K562 (cell line): ENCODE data around the gene CARD10. TPM values are rescaled to one million over a fixed set of nuclear protein-coding genes. Genes with fewer than 3 reads are reported as not detected.

Source experiments
- ATAC-seq: fragments of 200-7000 bp; cut with Tn5 transposase; 3 replicates; pipeline ENCODE4 v1.9.1; 2020; ENCODE audit warnings: moderate library complexity
- BruUV-seq: library from RNA; stranded (reverse); fragments of 400-500 nt; replicated peaks from 2 replicates; lab custom pipeline; 2021; lab: Mats Ljungman, UMichigan
- CTCF ChIA-PET: fragments of 300-600 bp; formaldehyde crosslinking; extraction: SDS; loops from one replicate; lab custom pipeline; 2021; ENCODE audit warnings: low intra/inter-chr PET ratio; lab: Yijun Ruan, JAX
- POLR2A ChIA-PET: fragments of 300-600, 350-650 bp; sonication (Branson Sonifier 250); formaldehyde crosslinking; extraction: SDS; loops from one replicate; lab custom pipeline; 2021; ENCODE audit warnings: antibody characterized with exemption, inconsistent platforms; lab: Yijun Ruan, JAX
- DNase-seq, 4 experiments: peaks; one replicate each; pipeline versions ENCODE4 v3.0.0 to v3.0.0-alpha.2; 2011 to 2018; ENCODE audit warnings: low spot score in 3 of 4, mixed read lengths in 3 of 4; ENCODE audit errors: extremely low read depth in 1 of 4
- FAIRE-seq: peaks from 2 replicates; lab custom pipeline; 2011; peaks lifted over from hg19 to GRCh38; lab: Jason Lieb, UNC
- H2AFZ ChIP-seq: 2 replicates; pipeline ENCODE4 v1.6.0; 2011; ENCODE audit warnings: low read depth, low read length, control low read depth, inconsistent platforms
- H3K27ac ChIP-seq: fragments of 200-600 bp; 3 replicates; pipeline ENCODE4 v1.8.0; 2011; ENCODE audit warnings: low read depth, mild to moderate bottlenecking, control low read depth, inconsistent platforms, low read length, moderate library complexity, mixed read lengths; ENCODE audit errors: extremely low read depth
- H3K27me3 ChIP-seq, 2 experiments: fragments of 300-600 bp in 1 of 2; 2 replicates in 1 of 2; 3 replicates in 1 of 2; pipeline versions ENCODE4 v1.6.0 to v1.8.0; 2011; ENCODE audit warnings: inconsistent platforms in 2 of 2, low read length in 2 of 2, mild to moderate bottlenecking in 1 of 2, mixed read lengths in 1 of 2, moderate library complexity in 1 of 2; ENCODE audit not compliant: control insufficient read depth in 2 of 2, insufficient read depth in 2 of 2
- H3K36me3 ChIP-seq: fragments of 300-600 bp; 3 replicates; pipeline ENCODE4 v1.8.0; 2011; ENCODE audit warnings: mild to moderate bottlenecking, low read length, inconsistent platforms; ENCODE audit not compliant: control insufficient read depth, insufficient read depth
- H3K4me1 ChIP-seq, 2 experiments: fragments of 200-600 bp in 1 of 2; replicated peaks in 1 of 2; 2 replicates in 1 of 2; 3 replicates in 1 of 2; pipeline versions ENCODE4 v1.5.1 to v1.8.0; 2011; ENCODE audit warnings: inconsistent platforms in 2 of 2, low read length in 2 of 2, mild to moderate bottlenecking in 1 of 2, mixed read lengths in 1 of 2, moderate library complexity in 1 of 2; ENCODE audit not compliant: control insufficient read depth in 2 of 2, insufficient read depth in 2 of 2
- H3K4me2 ChIP-seq: 2 replicates; pipeline ENCODE4 v1.6.1; 2011; ENCODE audit warnings: low read length, control low read depth, inconsistent platforms, mixed read lengths; ENCODE audit not compliant: insufficient read depth
- H3K4me3 ChIP-seq: fragments of 200-600 bp; sonication (generic), shearing (Covaris generic); 2 replicates; pipeline ENCODE4 v1.5.1; 2016; ENCODE audit warnings: control low read depth, inconsistent platforms
- H3K79me2 ChIP-seq: fragments of 200-600 bp; 3 replicates; pipeline ENCODE4 v1.8.0; 2011; ENCODE audit warnings: low read length, inconsistent platforms; ENCODE audit not compliant: control insufficient read depth, insufficient read depth
- H3K9ac ChIP-seq, 2 experiments: 2 replicates each; pipeline versions ENCODE4 v1.6.0 to v1.6.1; 2011; ENCODE audit warnings: low read depth in 2 of 2, low read length in 2 of 2, control low read depth in 1 of 2, inconsistent platforms in 1 of 2, mild to moderate bottlenecking in 1 of 2, mixed read lengths in 1 of 2; ENCODE audit not compliant: insufficient read depth in 1 of 2
- H3K9me1 ChIP-seq: one replicate; pipeline ENCODE4 v1.6.0; 2011; ENCODE audit warnings: inconsistent platforms, mild to moderate bottlenecking, low read length, moderate library complexity; ENCODE audit not compliant: control insufficient read depth, insufficient read depth
- H3K9me3 ChIP-seq: replicated peaks from 2 replicates; pipeline ENCODE4 v1.5.1; 2011; ENCODE audit warnings: low read depth, low read length, inconsistent platforms; ENCODE audit not compliant: control insufficient read depth, insufficient read depth
- H4K20me1 ChIP-seq: replicated peaks from 2 replicates; pipeline ENCODE4 v1.6.1; 2011; ENCODE audit warnings: low read length, inconsistent platforms, mixed read lengths; ENCODE audit not compliant: control insufficient read depth, insufficient read depth
- EZH2 ChIP-seq: IDR thresholded peaks from 2 replicates; pipeline ENCODE4 v1.6.1; 2012; ENCODE audit warnings: low read depth, mild to moderate bottlenecking, inconsistent platforms, low read length, borderline replicate concordance
- HNRNPK ChIP-seq: fragments of 200-400 bp; formaldehyde crosslinking; IDR thresholded peaks from one replicate; pipeline ENCODE4 v1.6.1; 2018; ENCODE audit warnings: mild to moderate bottlenecking, low read depth, low read length; ENCODE audit not compliant: poor library complexity, severe bottlenecking
- HSF4 ChIP-seq: fragments of 250-450 bp; sonication (Bioruptor Pico); IDR thresholded peaks from 2 replicates; pipeline ENCODE4 v2.1.2; 2022; ENCODE audit warnings: mild to moderate bottlenecking, moderate library complexity, borderline replicate concordance
- KDM1A ChIP-seq, 2 experiments: fragments of 450-650 bp; IDR thresholded peaks; 2 replicates each; pipeline ENCODE4 v1.6.1; 2016; ENCODE audit warnings: mild to moderate bottlenecking in 2 of 2
- RBM25 ChIP-seq: fragments of 200-400 bp; formaldehyde crosslinking; IDR thresholded peaks from 2 replicates; pipeline ENCODE4 v1.6.1; 2018; ENCODE audit warnings: low read length, low read depth, moderate library complexity; ENCODE audit not compliant: severe bottlenecking
- ZKSCAN8 ChIP-seq: fragments of 200-800 bp; sonication (Bioruptor generic); IDR thresholded peaks from 2 replicates; pipeline ENCODE4 v1.6.1; 2016; ENCODE audit warnings: missing genetic modification characterization, missing compliant biosample characterization
- ZNF224 ChIP-seq: sonication (generic); formaldehyde crosslinking; IDR thresholded peaks from 2 replicates; pipeline ENCODE4 v1.8.0; 2022; ENCODE audit warnings: mild to moderate bottlenecking, missing genetic modification reagents
- ZNF436 ChIP-seq: fragments of 250-450, 450-650 bp; sonication (Bioruptor Pico); formaldehyde crosslinking; IDR thresholded peaks from 2 replicates; pipeline ENCODE4 v1.7.0; 2020; ENCODE audit warnings: mild to moderate bottlenecking
- WGBS: fragments of 100-300 bp; shearing (Covaris generic); methylation state at CpG from one replicate; pipeline ENCODE4 v1.1.6; 2016; ENCODE audit warnings: low coverage, mixed read lengths; ENCODE audit not compliant: insufficient coverage; ENCODE audit errors: missing lambda C conversion rate; 5-methylcytosine and 5-hydroxymethylcytosine counted together
- in situ Hi-C: fragments of 300-500 bp; cut with MboI; formaldehyde crosslinking; loops from 4 replicates; pipeline ENCODE4 v1.15.0; 2018; ENCODE audit warnings: inconsistent platforms, mixed read lengths
- intact Hi-C: fragments of 100-400 bp; cut with micrococcal nuclease; formaldehyde crosslinking; loops from 2 replicates; pipeline ENCODE4 v1.14.2; 2022
- polyA plus RNA-seq, 8 experiments: library from polyadenylated mRNA; depleted of rRNA in 4 of 8; stranded (reverse) in 5 of 8; unstranded in 3 of 8; fragments of >200 nt; fragmentation: Nextera tagmentation in 2 of 8; fragmentation: Illumina TruSeq in 1 of 8; extraction: Ambion mirVana in 2 of 8; extraction: Trizol in 1 of 8; gene quantifications; 2 replicates each; pipeline versions ENCODE4 v1.2.1 to v1.2.3, GENCODE V29; 2011 to 2014; ENCODE audit warnings: inconsistent platforms in 1 of 8, missing spikeins in 1 of 8
- total RNA-seq, 7 experiments: library from RNA; depleted of rRNA in 6 of 7; stranded (reverse); fragments of >200 nt in 6 of 7; fragmentation: Illumina TruSeq in 2 of 7; extraction: Trizol in 2 of 7; gene quantifications; 2 replicates each; pipeline versions ENCODE4 v1.2.1 to v1.2.3, GENCODE V29; 2011 to 2021; ENCODE audit warnings: low replicate concordance in 1 of 7
- TF ChIP-seq, protein P1 (sequence below): fragments of 450-650 bp; IDR thresholded peaks from 2 replicates; pipeline ENCODE4 v1.7.1; 2018; ENCODE audit warnings: mild to moderate bottlenecking, low read depth; ENCODE audit not compliant: partially characterized antibody
- TF ChIP-seq, protein P2 (sequence below), 2 experiments: fragments of 450-650 bp in 1 of 2; IDR thresholded peaks; 2 replicates each; pipeline ENCODE4 v1.6.1; 2011 to 2017; ENCODE audit warnings: low read depth in 2 of 2, antibody characterized with exemption in 1 of 2, borderline replicate concordance in 1 of 2, low read length in 1 of 2, mild to moderate bottlenecking in 1 of 2, mixed read lengths in 1 of 2; ENCODE audit not compliant: control insufficient read depth in 1 of 2

Gene CARD10
- total and polyA plus RNA-seq, 9 of the 15 experiments (the other 6 are each of a cell fraction or from before 2014, with no cell fraction given) = 0.13 to 5.8 (median 1.6) TPM

DNA sequence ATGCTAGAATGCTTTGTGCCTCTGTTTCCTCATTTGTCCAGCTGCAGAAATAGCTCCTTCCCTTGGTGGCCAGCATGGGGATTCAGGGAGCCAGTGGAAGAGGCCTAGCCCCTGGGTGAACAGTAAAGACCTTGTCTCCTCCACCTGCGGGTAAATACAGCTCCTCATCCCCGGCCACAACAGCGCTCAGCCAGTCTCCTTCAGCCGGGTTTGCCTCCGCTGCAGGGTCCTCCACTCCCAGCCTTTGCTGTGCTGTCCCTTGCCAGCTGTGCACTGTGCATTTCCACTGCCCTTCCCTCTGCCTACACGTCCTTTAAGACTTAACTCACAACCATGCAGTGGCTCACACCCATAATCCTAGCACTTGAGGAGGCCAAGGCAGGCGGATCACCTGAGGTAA, 39.6 kb upstream of the CARD10 start (continued):
- TF ChIP-seq, protein P1, sequence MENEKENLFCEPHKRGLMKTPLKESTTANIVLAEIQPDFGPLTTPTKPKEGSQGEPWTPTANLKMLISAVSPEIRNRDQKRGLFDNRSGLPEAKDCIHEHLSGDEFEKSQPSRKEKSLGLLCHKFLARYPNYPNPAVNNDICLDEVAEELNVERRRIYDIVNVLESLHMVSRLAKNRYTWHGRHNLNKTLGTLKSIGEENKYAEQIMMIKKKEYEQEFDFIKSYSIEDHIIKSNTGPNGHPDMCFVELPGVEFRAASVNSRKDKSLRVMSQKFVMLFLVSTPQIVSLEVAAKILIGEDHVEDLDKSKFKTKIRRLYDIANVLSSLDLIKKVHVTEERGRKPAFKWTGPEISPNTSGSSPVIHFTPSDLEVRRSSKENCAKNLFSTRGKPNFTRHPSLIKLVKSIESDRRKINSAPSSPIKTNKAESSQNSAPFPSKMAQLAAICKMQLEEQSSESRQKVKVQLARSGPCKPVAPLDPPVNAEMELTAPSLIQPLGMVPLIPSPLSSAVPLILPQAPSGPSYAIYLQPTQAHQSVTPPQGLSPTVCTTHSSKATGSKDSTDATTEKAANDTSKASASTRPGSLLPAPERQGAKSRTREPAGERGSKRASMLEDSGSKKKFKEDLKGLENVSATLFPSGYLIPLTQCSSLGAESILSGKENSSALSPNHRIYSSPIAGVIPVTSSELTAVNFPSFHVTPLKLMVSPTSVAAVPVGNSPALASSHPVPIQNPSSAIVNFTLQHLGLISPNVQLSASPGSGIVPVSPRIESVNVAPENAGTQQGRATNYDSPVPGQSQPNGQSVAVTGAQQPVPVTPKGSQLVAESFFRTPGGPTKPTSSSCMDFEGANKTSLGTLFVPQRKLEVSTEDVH = no peak
- TF ChIP-seq ZNF224 (no peak), ZNF436 (CRISPR knock-in tag) (no peak), HNRNPK (no peak), EZH2 (no peak)

DNA sequence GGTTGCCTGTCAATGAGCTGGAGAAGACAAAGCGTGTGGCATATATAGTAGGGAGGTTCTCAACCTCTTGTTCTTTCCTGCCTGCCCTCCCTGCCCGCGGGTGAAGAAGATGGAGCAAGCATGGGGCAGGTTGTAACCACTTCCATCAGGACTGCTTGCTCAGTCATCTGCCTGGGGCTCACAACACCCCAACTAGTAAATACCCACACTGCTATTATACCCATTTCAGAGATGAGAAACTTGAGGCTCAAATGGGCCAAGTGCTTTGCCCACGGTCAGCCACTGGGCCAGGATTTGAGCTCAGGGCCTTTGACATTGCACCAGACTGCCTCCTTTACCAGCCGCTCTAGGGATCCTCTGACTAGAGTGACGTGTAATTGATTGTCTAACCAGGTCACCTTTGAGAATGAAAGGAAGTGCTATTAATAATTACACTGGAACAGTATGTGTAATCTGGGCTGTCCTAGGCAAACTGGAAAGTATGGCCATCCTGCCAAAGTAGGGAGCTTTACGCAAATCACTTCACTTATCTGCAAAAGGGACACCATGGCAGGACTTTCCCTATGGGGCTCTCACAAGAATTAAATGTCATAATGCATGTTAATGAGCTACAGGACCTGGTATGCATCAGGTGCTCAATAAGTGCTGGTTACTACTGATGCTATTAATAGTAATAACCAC, 38.2 kb upstream of the CARD10 start:
- ATAC-seq = no peak
- CTCF ChIA-PET = no interaction called here
- Histone ChIP-seq H3K27me3 (no peaks in the 10 kb centered on the region), H3K4me3 (no peak overlapping the region), H3K79me2 (peaks cover 21% of the 10 kb centered on the region), H4K20me1 (no peaks in the 10 kb centered on the region), H2AFZ (no peak overlapping the region), H3K9me1 (no peaks in the 10 kb centered on the region), H3K9me3 (no peaks in the 10 kb centered on the region), H3K9ac (no peak overlapping the region), H3K4me1 (peaks cover 21 to 44% of the 10 kb centered on the region in 2 experiments), H3K4me2 (no peak overlapping the region), H3K27ac (no peak overlapping the region), H3K36me3 (peaks cover 7% of the 10 kb centered on the region; the same call in 1 of the 3 replicates)
- POLR2A ChIA-PET = interaction anchor here (0.6 to 1.6 kb wide), 8 partner anchors 8 to 417 kb away, joined by 3 to 6 read pairs (median 3); no protein-coding TSS in a partner anchor
- intact Hi-C loops (no loop called here), in situ Hi-C loops (no loop called here)
- WGBS = 34% methylated on average over 7 of the region's 7 CpGs
- TF ChIP-seq RBM25 = peak; percentile 52
- peak; percentile 15 to 28; a peak in 1 of 4 replicates for TF ChIP-seq KDM1A (IDR thresholded peaks at IDR 0.05)
- peak; percentile 58; the same call in 1 of the 2 replicates for TF ChIP-seq ZKSCAN8 (CRISPR knock-in tag)
- TF ChIP-seq, protein P2, sequence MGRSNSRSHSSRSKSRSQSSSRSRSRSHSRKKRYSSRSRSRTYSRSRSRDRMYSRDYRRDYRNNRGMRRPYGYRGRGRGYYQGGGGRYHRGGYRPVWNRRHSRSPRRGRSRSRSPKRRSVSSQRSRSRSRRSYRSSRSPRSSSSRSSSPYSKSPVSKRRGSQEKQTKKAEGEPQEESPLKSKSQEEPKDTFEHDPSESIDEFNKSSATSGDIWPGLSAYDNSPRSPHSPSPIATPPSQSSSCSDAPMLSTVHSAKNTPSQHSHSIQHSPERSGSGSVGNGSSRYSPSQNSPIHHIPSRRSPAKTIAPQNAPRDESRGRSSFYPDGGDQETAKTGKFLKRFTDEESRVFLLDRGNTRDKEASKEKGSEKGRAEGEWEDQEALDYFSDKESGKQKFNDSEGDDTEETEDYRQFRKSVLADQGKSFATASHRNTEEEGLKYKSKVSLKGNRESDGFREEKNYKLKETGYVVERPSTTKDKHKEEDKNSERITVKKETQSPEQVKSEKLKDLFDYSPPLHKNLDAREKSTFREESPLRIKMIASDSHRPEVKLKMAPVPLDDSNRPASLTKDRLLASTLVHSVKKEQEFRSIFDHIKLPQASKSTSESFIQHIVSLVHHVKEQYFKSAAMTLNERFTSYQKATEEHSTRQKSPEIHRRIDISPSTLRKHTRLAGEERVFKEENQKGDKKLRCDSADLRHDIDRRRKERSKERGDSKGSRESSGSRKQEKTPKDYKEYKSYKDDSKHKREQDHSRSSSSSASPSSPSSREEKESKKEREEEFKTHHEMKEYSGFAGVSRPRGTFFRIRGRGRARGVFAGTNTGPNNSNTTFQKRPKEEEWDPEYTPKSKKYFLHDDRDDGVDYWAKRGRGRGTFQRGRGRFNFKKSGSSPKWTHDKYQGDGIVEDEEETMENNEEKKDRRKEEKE (IDR thresholded peaks at IDR 0.05; ENCODE audit: borderline replicate concordance in 1 of 2, control insufficient read depth in 1 of 2, low read depth in 2 of 2, low read length in 1 of 2) = no peak
- no peak for TF ChIP-seq HSF4
- no TSS peak for BruUV-seq
- no peak for DNase-seq
- FAIRE-seq = no peak
